Upper lobe of left lung (tissue), 6 donors: ENCODE measurements around the gene PCP2. TPM values are rescaled to one million over a fixed set of nuclear protein-coding genes. Genes with fewer than 3 reads are reported as not detected.

Experiments used
- ATAC-seq, 2 donors: fragments of 200-7000 bp; cut with Tn5 transposase; one replicate each; pipeline ENCODE4 v1.9.1; 2022; ENCODE audit warnings: mild to moderate bottlenecking in 2 of 2, moderate library complexity in 2 of 2; ENCODE audit not compliant: low FRiP score in 2 of 2
- DNase-seq, 2 donors: peaks; one replicate each; pipeline ENCODE4 v3.0.0-alpha.2; 2019 to 2020
- H3K27ac ChIP-seq, 4 donors: fragments of 200-600 bp; sonication (generic); one replicate each; pipeline ENCODE4 v1.5.1; 2016 to 2019
- H3K27me3 ChIP-seq, 4 donors: fragments of 200-600 bp; sonication (generic); one replicate each; pipeline ENCODE4 v1.5.1; 2017 to 2019
- H3K36me3 ChIP-seq, 4 donors: fragments of 200-600 bp; sonication (generic); one replicate each; pipeline ENCODE4 v1.5.1; 2016 to 2019
- H3K4me1 ChIP-seq, 4 donors: fragments of 200-600 bp; sonication (generic); one replicate each; pipeline ENCODE4 v1.5.1; 2018 to 2019
- H3K4me3 ChIP-seq, 4 donors: fragments of 200-600 bp; sonication (generic); one replicate each; pipeline ENCODE4 v1.5.1; 2017 to 2019; ENCODE audit warnings: mild to moderate bottlenecking in 2 of 4, moderate library complexity in 1 of 4
- H3K9me3 ChIP-seq, 4 donors: fragments of 200-600 bp; sonication (generic); one replicate each; pipeline ENCODE4 v1.5.1; 2018 to 2019
- EP300 ChIP-seq, 4 donors: sonication (generic); formaldehyde crosslinking; IDR thresholded peaks; one replicate each; pipeline ENCODE4 v1.5.1; 2017; ENCODE audit warnings: antibody characterized with exemption in 4 of 4, control low read depth in 2 of 4
- POLR2A ChIP-seq, 4 donors: fragments of 450-650 bp; IDR thresholded peaks; one replicate each; pipeline ENCODE4 v1.5.1; 2016 to 2017; ENCODE audit warnings: antibody characterized with exemption in 4 of 4, mild to moderate bottlenecking in 2 of 4
- POLR2AphosphoS5 ChIP-seq, 2 donors: sonication (generic); formaldehyde crosslinking; IDR thresholded peaks; one replicate each; pipeline ENCODE4 v1.5.1; 2017; ENCODE audit warnings: antibody characterized with exemption in 2 of 2
- WGBS, 2 donors: methylation state at CpG; one replicate each; pipeline ENCODE4 v1.1.5; 2017 to 2018; 5-methylcytosine and 5-hydroxymethylcytosine counted together
- total RNA-seq, 6 donors: library from RNA; depleted of rRNA in 4 of 6; stranded (reverse); fragments of >200 nt in 4 of 6; gene quantifications; one replicate each; pipeline versions ENCODE4 v1.1.0 to v1.2.1, GENCODE V29; 2016 to 2021
- TF ChIP-seq, protein P1 (sequence below), 6 experiments: fragments of 450-650 bp in 4 of 6; fragments of 200-600 bp in 2 of 6; sonication (generic) in 2 of 6; IDR thresholded peaks; one replicate each; pipeline ENCODE4 v1.5.1; 2016 to 2019; ENCODE audit warnings: antibody characterized with exemption in 6 of 6
- donor health status: DM: no; HTN: no; CAD: no; lungs with moderate emphysema.
- donor health status: DM: no; HTN: yes; CAD: no; lungs with severe emphysema.

Gene PCP2
- total RNA-seq, 6 donors from 2014 or later, result 2.3 to 21.0 (median 3.3) TPM; not detected in 1

DNA sequence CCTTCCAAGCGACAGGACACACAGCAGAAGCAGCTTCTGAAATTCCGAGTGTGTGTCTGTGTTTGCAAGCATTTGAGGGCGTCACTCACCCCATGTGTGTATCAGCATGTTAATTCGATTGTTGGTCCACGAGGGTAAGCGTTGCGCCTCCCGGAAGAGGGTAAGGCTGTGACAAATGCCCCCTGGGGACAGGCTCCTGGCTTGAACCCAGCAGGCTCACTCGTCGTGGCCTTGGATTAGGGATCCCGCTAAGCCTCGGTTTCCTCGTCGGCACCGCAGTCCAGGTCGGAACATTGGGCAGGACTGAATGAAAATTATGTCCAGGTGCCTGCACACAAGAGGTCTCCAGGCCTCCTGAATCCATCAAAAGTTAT lies 2.8 kb upstream of the PCP2 start:
- H3K27me3 ChIP-seq, result peaks cover 0 to 6% (median 0%) of the 10 kb centered on the region in 4 donors
- peak overlapping the region in 3 of 4 donors; percentile 75 to 90 (median 76) for H3K4me3 ChIP-seq
- DNase-seq (no peak), ATAC-seq (no peak)
- H3K4me1 ChIP-seq, result peaks cover under 1 to 43% (median 14%) of the 10 kb centered on the region in 4 donors
- WGBS, 2 donors, result 70 to 76% methylated on average over 12 to 16 of the region's 16 CpGs
- H3K9me3 ChIP-seq, result no peaks in the 10 kb centered on the region
- peaks cover 0 to 19% (median 10%) of the 10 kb centered on the region in 4 donors for H3K36me3 ChIP-seq
- TF ChIP-seq EP300 (IDR thresholded peaks at IDR 0.05) (no peak), POLR2AphosphoS5 (IDR thresholded peaks at IDR 0.05) (no peak), POLR2A (IDR thresholded peaks at IDR 0.05) (no peak)
- TF ChIP-seq, protein P1, sequence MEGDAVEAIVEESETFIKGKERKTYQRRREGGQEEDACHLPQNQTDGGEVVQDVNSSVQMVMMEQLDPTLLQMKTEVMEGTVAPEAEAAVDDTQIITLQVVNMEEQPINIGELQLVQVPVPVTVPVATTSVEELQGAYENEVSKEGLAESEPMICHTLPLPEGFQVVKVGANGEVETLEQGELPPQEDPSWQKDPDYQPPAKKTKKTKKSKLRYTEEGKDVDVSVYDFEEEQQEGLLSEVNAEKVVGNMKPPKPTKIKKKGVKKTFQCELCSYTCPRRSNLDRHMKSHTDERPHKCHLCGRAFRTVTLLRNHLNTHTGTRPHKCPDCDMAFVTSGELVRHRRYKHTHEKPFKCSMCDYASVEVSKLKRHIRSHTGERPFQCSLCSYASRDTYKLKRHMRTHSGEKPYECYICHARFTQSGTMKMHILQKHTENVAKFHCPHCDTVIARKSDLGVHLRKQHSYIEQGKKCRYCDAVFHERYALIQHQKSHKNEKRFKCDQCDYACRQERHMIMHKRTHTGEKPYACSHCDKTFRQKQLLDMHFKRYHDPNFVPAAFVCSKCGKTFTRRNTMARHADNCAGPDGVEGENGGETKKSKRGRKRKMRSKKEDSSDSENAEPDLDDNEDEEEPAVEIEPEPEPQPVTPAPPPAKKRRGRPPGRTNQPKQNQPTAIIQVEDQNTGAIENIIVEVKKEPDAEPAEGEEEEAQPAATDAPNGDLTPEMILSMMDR (IDR thresholded peaks at IDR 0.05), result no peak
- peak overlapping the region; percentile 93 to 97 (median 94) for H3K27ac ChIP-seq

DNA sequence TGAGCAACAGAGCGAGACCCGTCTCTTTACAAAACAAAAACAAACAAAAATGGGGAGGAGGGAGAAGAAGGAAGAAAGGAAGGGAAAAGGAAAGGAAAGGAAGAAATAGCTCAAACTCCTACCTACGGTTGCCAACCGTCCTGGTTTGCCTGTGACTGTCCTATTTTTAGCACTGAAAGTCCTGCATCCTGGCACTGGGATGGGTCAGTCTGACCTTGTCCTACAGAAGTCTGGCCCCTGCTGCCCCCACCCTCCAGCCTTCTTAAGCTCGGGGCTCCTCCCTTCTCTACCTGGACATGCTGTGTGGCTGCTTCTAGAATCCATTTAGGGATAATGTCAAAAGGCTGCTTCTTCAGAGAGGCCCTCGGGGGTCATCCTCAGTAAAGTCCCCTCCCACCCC lies 2.2 kb upstream of the PCP2 start:
- no peak overlapping the region for H3K4me3 ChIP-seq
- H3K9me3 ChIP-seq, result no peaks in the 10 kb centered on the region
- 45 to 49% methylated on average over 6 of the region's 6 CpGs for WGBS, 2 donors
- peaks cover 6 to 49% (median 21%) of the 10 kb centered on the region in 4 donors for H3K4me1 ChIP-seq
- no peak overlapping the region for H3K27ac ChIP-seq
- no peak for TF ChIP-seq POLR2AphosphoS5 (IDR thresholded peaks at IDR 0.05)
- TF ChIP-seq POLR2A (IDR thresholded peaks at IDR 0.05), result no peak
- TF ChIP-seq, protein P1 (IDR thresholded peaks at IDR 0.05), result no peak
- no peak for TF ChIP-seq EP300 (IDR thresholded peaks at IDR 0.05)
- H3K27me3 ChIP-seq, result peaks cover 0 to 6% (median 0%) of the 10 kb centered on the region in 4 donors
- peaks cover 0 to 20% (median 8%) of the 10 kb centered on the region in 4 donors for H3K36me3 ChIP-seq
- DNase-seq (no peak), ATAC-seq (no peak)

DNA sequence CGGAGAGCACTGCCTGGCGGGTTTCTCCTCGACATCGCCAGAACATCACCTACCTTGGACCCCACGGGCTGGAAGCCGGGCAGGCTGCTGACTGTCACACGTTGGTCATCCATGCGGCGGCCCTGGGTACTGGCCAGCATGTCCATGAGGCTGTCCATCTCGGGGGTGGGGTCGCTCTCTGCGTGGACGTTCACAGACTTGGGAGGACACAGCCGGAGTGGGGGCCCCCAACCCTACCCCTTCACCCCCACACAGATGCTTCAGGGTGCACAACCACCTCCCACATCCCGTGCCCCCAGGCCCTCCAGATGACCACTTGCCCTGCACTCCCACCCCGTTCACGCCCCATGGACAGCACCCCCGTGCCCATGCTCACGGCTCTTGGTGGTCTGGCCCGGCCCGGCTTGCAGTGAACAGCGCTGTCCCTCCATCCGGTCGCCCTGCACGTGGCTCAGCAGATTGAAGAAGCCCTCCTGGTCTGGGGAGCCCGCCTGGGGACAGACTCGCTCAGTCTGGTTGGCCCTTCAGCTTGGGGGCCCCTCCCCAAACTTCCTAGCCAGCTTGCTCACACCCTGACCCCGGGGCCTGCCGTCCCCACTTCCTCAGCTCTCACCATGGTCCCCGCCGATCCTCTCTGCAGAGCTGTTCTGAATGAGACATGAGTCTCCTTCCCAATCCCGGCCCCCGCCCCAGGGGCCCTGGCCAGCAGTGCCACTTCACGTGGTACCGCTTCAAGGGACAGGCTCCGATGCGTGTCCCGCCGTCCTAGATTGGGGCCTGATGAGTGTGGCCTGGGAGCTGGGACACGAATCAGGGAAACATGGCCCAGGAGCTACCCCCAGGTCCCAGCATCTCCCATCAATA lies 947 bp downstream of the PCP2 start:
- 90 to 93% methylated on average over 22 to 28 of the region's 40 CpGs for WGBS, 2 donors
- no peak for ATAC-seq

DNA sequence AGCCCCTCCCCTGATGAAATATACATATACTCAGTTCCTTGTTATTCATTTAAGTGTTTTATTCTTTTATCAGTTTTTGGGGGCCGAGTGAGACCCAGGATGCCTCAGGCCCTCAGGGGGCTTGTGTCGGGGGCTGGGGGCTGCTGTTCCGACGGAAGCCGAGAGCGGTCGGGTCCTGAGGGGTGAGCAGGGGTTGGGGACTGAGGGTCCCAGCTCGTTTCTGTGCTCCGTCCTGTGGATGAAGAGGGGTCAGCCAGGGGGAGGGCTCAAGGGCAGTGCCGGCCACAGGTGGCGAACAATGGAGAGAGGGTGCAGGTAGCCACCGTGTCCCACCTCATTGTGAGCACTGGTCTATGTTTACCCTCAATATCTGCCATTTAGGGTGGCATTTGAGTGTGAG lies 1.9 kb downstream of the PCP2 start:
- WGBS, 2 donors, result 92 to 93% methylated on average over 11 to 12 of the region's 12 CpGs
- no peak for DNase-seq

More for the DNA sequence above, 947 bp downstream of the PCP2 start:
- peaks cover 0 to 5% (median 0%) of the 10 kb centered on the region in 4 donors for H3K27me3 ChIP-seq
- H3K4me3 ChIP-seq, result no peak overlapping the region
- no peaks in the 10 kb centered on the region for H3K9me3 ChIP-seq
- peaks cover 0 to 16% (median 4%) of the 10 kb centered on the region in 4 donors for H3K36me3 ChIP-seq
- TF ChIP-seq, protein P1 (IDR thresholded peaks at IDR 0.05), result no peak
- TF ChIP-seq POLR2A (IDR thresholded peaks at IDR 0.05), result no peak
- TF ChIP-seq EP300 (IDR thresholded peaks at IDR 0.05), result no peak
- TF ChIP-seq POLR2AphosphoS5 (IDR thresholded peaks at IDR 0.05), result no peak
- H3K4me1 ChIP-seq, result peaks cover 24 to 49% (median 39%) of the 10 kb centered on the region in 4 donors
- H3K27ac ChIP-seq, result no peak overlapping the region
- DNase-seq, result peak in 1 of 2 donors; percentile 79

More for the DNA sequence above, 1.9 kb downstream of the PCP2 start:
- H3K27ac ChIP-seq, result no peak overlapping the region
- no peak overlapping the region for H3K4me3 ChIP-seq
- H3K9me3 ChIP-seq, result no peaks in the 10 kb centered on the region
- peaks cover 28 to 45% (median 38%) of the 10 kb centered on the region in 4 donors for H3K4me1 ChIP-seq
- TF ChIP-seq, protein P1 (IDR thresholded peaks at IDR 0.05), result no peak
- TF ChIP-seq POLR2AphosphoS5 (IDR thresholded peaks at IDR 0.05) (no peak), EP300 (IDR thresholded peaks at IDR 0.05) (no peak), POLR2A (IDR thresholded peaks at IDR 0.05) (no peak)
- ATAC-seq, result no peak
- no peaks in the 10 kb centered on the region for H3K27me3 ChIP-seq
- peaks cover 0 to 25% (median 10%) of the 10 kb centered on the region in 4 donors for H3K36me3 ChIP-seq
